ENCODE measurements around the gene RPTOR.

The RPTOR gene

DNA sequence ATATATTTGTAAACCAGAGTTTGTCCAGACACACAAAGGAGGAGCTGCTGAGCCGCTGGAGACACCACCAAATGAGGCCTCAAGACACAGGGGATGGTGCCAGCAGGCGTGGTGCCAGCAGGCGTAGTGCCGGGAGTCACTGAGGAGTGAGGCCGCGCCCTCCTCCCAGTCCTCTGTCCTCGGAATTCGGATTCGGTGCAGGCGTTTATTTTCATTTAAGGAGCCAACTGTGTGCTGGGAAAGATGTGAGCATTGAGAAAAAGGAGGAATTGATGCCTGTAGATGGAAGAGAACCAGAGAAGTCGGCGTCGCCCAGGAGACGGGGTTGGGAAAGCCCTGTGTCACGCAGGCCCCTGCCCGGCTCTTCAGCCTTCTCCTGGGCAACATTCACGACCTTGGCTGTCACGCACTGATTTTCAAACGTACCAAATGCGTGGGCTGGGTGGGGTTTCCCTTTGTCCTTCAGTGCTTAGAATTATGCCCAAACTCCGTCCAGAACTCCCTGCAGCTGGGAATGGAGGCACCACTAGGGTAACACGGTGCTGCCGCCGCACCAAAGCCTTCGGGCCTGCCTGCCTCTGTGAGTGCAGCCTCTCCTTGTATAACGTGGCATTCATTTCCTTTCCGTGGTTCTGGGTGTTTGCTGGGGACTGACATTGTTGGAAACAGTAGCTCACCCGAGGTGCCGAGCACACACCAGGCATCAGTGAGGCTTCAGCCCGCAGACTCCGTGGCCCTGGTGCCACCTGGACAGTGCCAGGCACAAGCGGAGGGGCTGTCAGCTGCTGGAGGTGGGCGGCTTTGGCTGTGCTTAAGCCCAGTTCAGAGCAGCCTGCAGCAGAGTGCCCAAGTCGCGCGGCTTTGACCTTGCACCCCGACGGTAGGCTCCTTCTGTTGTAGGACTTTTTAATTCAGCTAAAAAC, 398.0 kb downstream of the RPTOR start:
- no peak for TF ChIP-seq CTCF (IDR thresholded peaks at IDR 0.05; ENCODE audit: extremely low read depth, missing control alignments)
- no peak for DNase-seq (ENCODE audit: low spot score)

DNA sequence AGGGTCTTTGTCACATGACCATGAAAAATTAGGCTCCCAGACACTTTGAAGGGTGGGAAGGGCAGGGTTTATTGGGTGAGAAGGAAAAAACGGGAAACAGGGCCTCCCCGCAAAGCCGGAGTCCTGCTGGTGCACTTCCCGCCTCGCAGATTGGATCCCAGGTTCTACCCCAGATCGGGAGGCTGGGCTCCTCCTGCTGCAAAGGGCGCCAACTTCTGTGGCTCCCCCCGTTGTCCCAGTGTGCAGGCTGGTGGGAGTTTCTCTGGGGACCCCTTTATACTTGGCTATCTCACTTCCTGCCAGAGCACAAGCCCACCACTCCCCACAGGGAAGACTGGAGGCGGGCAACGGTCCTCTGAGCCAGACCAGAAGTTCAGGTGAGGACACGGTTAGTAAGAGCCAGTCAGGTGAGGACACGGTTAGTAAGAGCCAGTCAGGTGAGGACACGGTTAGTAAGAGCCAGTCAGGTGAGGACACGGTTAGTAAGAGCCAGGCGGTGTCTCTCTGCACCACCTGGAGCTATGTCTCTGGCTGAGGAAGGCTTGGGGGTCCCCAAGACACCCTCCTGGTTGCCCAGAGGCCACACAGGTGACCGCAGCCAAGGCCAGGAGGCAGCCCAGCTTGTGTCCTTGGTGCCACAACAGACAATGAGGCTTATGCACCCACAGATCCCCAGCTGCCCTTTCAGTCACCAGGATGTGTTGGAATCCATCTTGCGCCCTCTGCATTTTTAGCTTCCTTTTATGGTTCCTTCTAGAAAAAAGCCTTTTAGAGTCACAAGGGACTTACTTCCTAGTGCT, 398.9 kb downstream of the RPTOR start:
- DNase-seq (ENCODE audit: low spot score) = no peak
- TF ChIP-seq CTCF (IDR thresholded peaks at IDR 0.05; ENCODE audit: extremely low read depth, missing control alignments) = no peak

GRCh38 chr17:80944326-80944725, 399.7 kb downstream of the RPTOR start:
- no peak for DNase-seq (ENCODE audit: low spot score)
- no peak for TF ChIP-seq CTCF (IDR thresholded peaks at IDR 0.05; ENCODE audit: extremely low read depth, missing control alignments)

DNA sequence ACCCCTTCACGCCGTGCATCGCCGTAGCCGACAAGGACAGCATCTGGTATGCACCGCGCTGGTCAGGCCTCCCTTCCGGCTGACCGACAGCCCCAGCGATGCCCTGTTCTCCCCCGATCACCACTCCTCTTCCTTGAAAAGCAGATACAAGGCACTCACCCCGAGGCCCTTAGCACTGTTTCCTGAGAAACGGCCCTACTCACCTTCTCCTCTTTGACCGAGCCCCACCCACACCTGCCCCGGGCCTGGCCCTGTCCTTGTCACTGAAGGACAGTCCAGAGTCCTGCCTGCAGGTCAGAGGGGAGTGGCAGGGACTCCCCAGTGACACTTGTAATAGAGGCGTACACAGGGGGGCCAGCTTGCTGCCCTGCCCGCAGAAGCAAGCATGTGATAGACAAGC, 401.1 kb downstream of the RPTOR start:
- DNase-seq (ENCODE audit: low spot score) = no peak

GRCh38 chr17:80946449-80946848, 401.8 kb downstream of the RPTOR start:
- DNase-seq (ENCODE audit: low spot score) = no peak

More for the DNA sequence above, 401.1 kb downstream of the RPTOR start:
- no peak for TF ChIP-seq CTCF (IDR thresholded peaks at IDR 0.05; ENCODE audit: extremely low read depth, missing control alignments)

DNA sequence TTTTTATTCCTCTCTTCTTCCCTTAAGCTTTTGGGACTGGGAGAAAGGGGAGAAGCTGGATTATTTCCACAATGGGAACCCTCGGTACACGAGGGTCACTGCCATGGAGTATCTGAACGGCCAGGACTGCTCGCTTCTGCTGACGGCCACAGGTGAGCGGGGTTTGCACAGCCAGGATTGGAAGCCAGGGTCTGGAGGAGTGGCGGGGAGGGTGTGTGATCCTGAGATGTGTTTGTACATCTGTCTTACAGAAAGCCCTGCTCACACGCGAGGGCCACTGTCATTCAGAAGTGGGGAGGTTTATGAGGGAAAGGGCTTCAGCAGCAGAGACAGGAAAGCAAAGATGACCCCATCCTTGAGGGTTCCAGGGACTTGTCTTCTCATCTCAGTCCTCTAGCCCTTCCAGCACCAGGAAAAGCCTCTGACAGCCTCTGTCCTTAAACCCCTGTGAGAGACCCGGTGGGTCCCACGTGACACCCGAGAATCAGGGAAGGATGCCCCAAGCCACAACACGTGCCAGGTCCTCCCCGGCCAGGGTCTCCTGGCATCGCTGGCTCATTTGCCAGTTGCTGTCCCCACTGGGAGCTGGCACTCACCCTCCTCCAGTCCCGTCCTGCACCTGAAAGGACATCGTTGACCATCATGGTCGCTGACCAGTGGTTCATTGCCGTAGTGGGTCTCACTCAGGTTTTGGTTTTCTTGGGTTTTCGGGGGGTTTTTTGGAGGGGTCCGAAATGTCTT, 402.7 kb downstream of the RPTOR start:
- DNase-seq (ENCODE audit: low spot score) = no peak
- TF ChIP-seq CTCF (IDR thresholded peaks at IDR 0.05; ENCODE audit: extremely low read depth, missing control alignments) = no peak

More at GRCh38 chr17:80946449-80946848, 401.8 kb downstream of the RPTOR start:
- no peak for TF ChIP-seq CTCF (IDR thresholded peaks at IDR 0.05; ENCODE audit: extremely low read depth, missing control alignments)

Measured in GM20000 (cell line).